Peyer's patch (tissue), 4 donors: ENCODE measurements around the gene GBX2. TPM values are rescaled to one million over a fixed set of nuclear protein-coding genes. Genes with fewer than 3 reads are reported as not detected.

Experiments used
- DNase-seq, 3 donors: peaks; one replicate each; pipeline ENCODE4 v3.0.0-alpha.2; 2017 to 2019
- H3K27ac ChIP-seq, 4 donors: fragments of 200-600 bp; sonication (generic); one replicate each; pipeline ENCODE4 v1.5.1; 2016 to 2019
- H3K27me3 ChIP-seq, 2 donors: fragments of 200-600 bp; sonication (generic); one replicate each; pipeline ENCODE4 v1.5.1; 2019
- H3K36me3 ChIP-seq, 3 donors: fragments of 200-600 bp; sonication (generic); one replicate each; pipeline ENCODE4 v1.5.1; 2016 to 2019
- H3K4me1 ChIP-seq, 4 donors: fragments of 200-600 bp; sonication (generic); one replicate each; pipeline ENCODE4 v1.5.1; 2016 to 2019
- H3K4me3 ChIP-seq, 4 donors: fragments of 200-600 bp; sonication (generic); 1 replicate in 3 of 4; 2 replicates in 1 of 4; pipeline ENCODE4 v1.5.1; 2016 to 2019; ENCODE audit warnings: mild to moderate bottlenecking in 1 of 4
- H3K9me3 ChIP-seq, 4 donors: fragments of 200-600 bp; sonication (generic); one replicate each; pipeline ENCODE4 v1.5.1; 2016 to 2019; ENCODE audit warnings: mild to moderate bottlenecking in 1 of 4
- CTCF ChIP-seq, 6 experiments: fragments of 450-650 bp in 4 of 6; fragments of 200-600 bp in 2 of 6; sonication (generic) in 1 of 6; IDR thresholded peaks; one replicate each; pipeline ENCODE4 v1.5.1; 2017 to 2019; ENCODE audit warnings: antibody characterized with exemption in 6 of 6, mild to moderate bottlenecking in 3 of 6, moderate library complexity in 1 of 6
- POLR2A ChIP-seq, 2 donors: fragments of 450-650 bp; IDR thresholded peaks; one replicate each; pipeline ENCODE4 v1.5.1; 2017; ENCODE audit warnings: antibody characterized with exemption in 2 of 2, mild to moderate bottlenecking in 2 of 2, moderate library complexity in 2 of 2
- total RNA-seq, 4 donors: library from RNA; depleted of rRNA; stranded (reverse); fragments of >200 nt; gene quantifications; one replicate each; pipeline ENCODE4 v1.1.0, GENCODE V29; 2016

GBX2 gene
- total RNA-seq, 4 donors from 2014 or later: not detected

- H3K9me3 ChIP-seq: no peaks in the 10 kb centered on the region
- H3K36me3 ChIP-seq: no peaks in the 10 kb centered on the region
- peak overlapping the region in 2 of 4 donors; percentile 30 to 38 for H3K4me3 ChIP-seq
- peaks cover 0 to 45% of the 10 kb centered on the region in 2 donors for H3K27me3 ChIP-seq
- TF ChIP-seq POLR2A (IDR thresholded peaks at IDR 0.05): no peak
- TF ChIP-seq CTCF (IDR thresholded peaks at IDR 0.05): peak in 5 of 6 experiments; percentile 4 to 66 (median 60)
- peaks cover 0 to 23% (median 0%) of the 10 kb centered on the region in 4 donors for H3K4me1 ChIP-seq
- peak in 2 of 3 donors; percentile 70 to 79 for DNase-seq
- H3K27ac ChIP-seq: no peak overlapping the region
Observed at GRCh38 chr2:236177967-236178889, 10.0 kb upstream of the GBX2 start.

- Histone ChIP-seq H3K4me3 (peak overlapping the region in 1 of 4 donors; percentile 30), H3K27me3 (peaks cover 0 to 51% of the 10 kb centered on the region in 2 donors), H3K36me3 (no peaks in the 10 kb centered on the region), H3K4me1 (peaks cover 0 to 28% (median 0%) of the 10 kb centered on the region in 4 donors), H3K9me3 (no peaks in the 10 kb centered on the region), H3K27ac (no peak overlapping the region)
- DNase-seq: peak in 1 of 3 donors; percentile 59
- TF ChIP-seq CTCF (IDR thresholded peaks at IDR 0.05) (peak in 2 of 6 experiments; percentile 11 to 12), POLR2A (IDR thresholded peaks at IDR 0.05) (no peak)
Observed at GRCh38 chr2:236177604-236177966, 9.4 kb upstream of the GBX2 start.

GRCh38 chr2:236176951-236177350, 8.8 kb upstream of the GBX2 start:
- no peak overlapping the region for H3K27ac ChIP-seq
- peaks cover 0 to 33% (median 0%) of the 10 kb centered on the region in 4 donors for H3K4me1 ChIP-seq
- DNase-seq: no peak
- peaks cover 0 to 57% of the 10 kb centered on the region in 2 donors for H3K27me3 ChIP-seq
- no peaks in the 10 kb centered on the region for H3K36me3 ChIP-seq
- no peaks in the 10 kb centered on the region for H3K9me3 ChIP-seq
- TF ChIP-seq CTCF (IDR thresholded peaks at IDR 0.05) (no peak), POLR2A (IDR thresholded peaks at IDR 0.05) (no peak)
- H3K4me3 ChIP-seq: no peak overlapping the region

- no peak for DNase-seq
- no peaks in the 10 kb centered on the region for H3K36me3 ChIP-seq
- H3K27ac ChIP-seq: no peak overlapping the region
- peaks cover 0 to 36% (median 0%) of the 10 kb centered on the region in 4 donors for H3K4me1 ChIP-seq
- H3K27me3 ChIP-seq: peaks cover 0 to 61% of the 10 kb centered on the region in 2 donors
- H3K4me3 ChIP-seq: no peak overlapping the region
- H3K9me3 ChIP-seq: no peaks in the 10 kb centered on the region
- TF ChIP-seq POLR2A (IDR thresholded peaks at IDR 0.05): no peak
- TF ChIP-seq CTCF (IDR thresholded peaks at IDR 0.05): peak in 4 of 6 experiments; percentile 13 to 33 (median 22)
Observed at GRCh38 chr2:236176417-236176816, 8.2 kb upstream of the GBX2 start.

GRCh38 chr2:236175548-236176150, 7.5 kb upstream of the GBX2 start:
- Histone ChIP-seq H3K9me3 (no peaks in the 10 kb centered on the region), H3K4me1 (peaks cover 0 to 41% (median 0%) of the 10 kb centered on the region in 4 donors)
- TF ChIP-seq POLR2A (IDR thresholded peaks at IDR 0.05) (no peak), CTCF (IDR thresholded peaks at IDR 0.05) (no peak)

More at GRCh38 chr2:236175548-236176150, 7.5 kb upstream of the GBX2 start:
- DNase-seq: no peak
- H3K27ac ChIP-seq: no peak overlapping the region
- H3K36me3 ChIP-seq: no peaks in the 10 kb centered on the region
- peaks cover 0 to 68% of the 10 kb centered on the region in 2 donors for H3K27me3 ChIP-seq
- H3K4me3 ChIP-seq: no peak overlapping the region
